Measurements from ENCODE around the gene ADAM19. TPM values are rescaled to one million over a fixed set of nuclear protein-coding genes. Genes with fewer than 3 reads are reported as not detected.

Gene ADAM19
- total RNA-seq, 3 donors from 2014 or later, result 1.9 to 3.6 (median 3.5) TPM

DNA sequence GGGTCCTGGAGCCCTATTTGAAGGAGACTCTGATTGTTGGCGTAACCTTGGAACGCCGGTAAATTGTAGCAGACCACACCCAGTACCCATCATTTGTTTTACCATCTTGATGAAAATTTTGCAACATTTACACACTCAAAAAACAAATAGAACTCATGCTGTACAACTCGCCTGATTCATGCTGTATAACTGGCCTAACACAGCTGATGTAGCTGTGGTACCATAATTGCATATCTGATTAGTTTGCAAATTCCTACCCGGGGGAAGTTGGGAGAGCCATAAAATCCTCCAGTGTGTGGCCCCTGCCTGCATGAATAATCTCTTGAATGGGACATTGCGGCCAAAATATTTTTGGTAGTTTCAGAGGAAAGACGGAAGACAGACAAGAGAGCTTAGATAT is 105.9 kb downstream of the ADAM19 start:
- intact Hi-C loops (cut with DNase I; ENCODE audit: low total_unique reads), result no loop called here
- no peaks in the 10 kb centered on the region for H3K9me3 ChIP-seq
- no peak overlapping the region for H3K27ac ChIP-seq
- peaks cover 0 to under 1% of the 10 kb centered on the region in 2 donors for H3K4me1 ChIP-seq
- H3K36me3 ChIP-seq, result no peaks in the 10 kb centered on the region
- TF ChIP-seq POLR2A (IDR thresholded peaks at IDR 0.05), result no peak
- no peak for TF ChIP-seq POLR2AphosphoS5 (IDR thresholded peaks at IDR 0.05)
- TF ChIP-seq, protein P1, sequence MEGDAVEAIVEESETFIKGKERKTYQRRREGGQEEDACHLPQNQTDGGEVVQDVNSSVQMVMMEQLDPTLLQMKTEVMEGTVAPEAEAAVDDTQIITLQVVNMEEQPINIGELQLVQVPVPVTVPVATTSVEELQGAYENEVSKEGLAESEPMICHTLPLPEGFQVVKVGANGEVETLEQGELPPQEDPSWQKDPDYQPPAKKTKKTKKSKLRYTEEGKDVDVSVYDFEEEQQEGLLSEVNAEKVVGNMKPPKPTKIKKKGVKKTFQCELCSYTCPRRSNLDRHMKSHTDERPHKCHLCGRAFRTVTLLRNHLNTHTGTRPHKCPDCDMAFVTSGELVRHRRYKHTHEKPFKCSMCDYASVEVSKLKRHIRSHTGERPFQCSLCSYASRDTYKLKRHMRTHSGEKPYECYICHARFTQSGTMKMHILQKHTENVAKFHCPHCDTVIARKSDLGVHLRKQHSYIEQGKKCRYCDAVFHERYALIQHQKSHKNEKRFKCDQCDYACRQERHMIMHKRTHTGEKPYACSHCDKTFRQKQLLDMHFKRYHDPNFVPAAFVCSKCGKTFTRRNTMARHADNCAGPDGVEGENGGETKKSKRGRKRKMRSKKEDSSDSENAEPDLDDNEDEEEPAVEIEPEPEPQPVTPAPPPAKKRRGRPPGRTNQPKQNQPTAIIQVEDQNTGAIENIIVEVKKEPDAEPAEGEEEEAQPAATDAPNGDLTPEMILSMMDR (IDR thresholded peaks at IDR 0.05), result no peak
- no peaks in the 10 kb centered on the region for H3K27me3 ChIP-seq
- no peak overlapping the region for H3K4me3 ChIP-seq
- DNase-seq (ENCODE audit: low spot score in 2 of 2), result no peak

DNA sequence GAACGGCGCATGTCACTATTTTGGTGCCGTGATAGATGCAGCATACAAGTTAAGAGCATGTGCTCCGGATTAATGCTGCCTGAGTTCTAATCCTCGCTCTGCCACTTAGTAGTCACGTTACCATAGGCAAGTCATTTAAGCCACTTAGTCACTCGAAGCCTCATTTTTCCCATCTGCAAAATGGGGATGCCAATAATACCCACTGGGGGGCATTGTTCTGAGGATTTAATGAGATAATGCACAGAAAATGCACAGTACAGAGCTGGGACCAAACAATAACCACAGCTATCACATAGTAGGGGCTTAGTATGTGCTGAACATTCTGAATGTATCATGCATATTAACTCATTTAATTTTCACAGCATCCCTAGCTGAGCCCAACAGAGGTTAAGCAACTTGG is 106.5 kb downstream of the ADAM19 start:
- H3K27me3 ChIP-seq, result no peaks in the 10 kb centered on the region
- H3K4me1 ChIP-seq, result peaks cover 0 to 3% of the 10 kb centered on the region in 2 donors
- no peak overlapping the region for H3K27ac ChIP-seq
- TF ChIP-seq, protein P1 (IDR thresholded peaks at IDR 0.05), result no peak
- no peak for TF ChIP-seq POLR2AphosphoS5 (IDR thresholded peaks at IDR 0.05)
- no peaks in the 10 kb centered on the region for H3K36me3 ChIP-seq
- DNase-seq (ENCODE audit: low spot score in 2 of 2), result no peak
- H3K4me3 ChIP-seq, result no peak overlapping the region
- H3K9me3 ChIP-seq, result no peaks in the 10 kb centered on the region
- intact Hi-C loops (cut with DNase I; ENCODE audit: low total_unique reads), result no loop called here

DNA sequence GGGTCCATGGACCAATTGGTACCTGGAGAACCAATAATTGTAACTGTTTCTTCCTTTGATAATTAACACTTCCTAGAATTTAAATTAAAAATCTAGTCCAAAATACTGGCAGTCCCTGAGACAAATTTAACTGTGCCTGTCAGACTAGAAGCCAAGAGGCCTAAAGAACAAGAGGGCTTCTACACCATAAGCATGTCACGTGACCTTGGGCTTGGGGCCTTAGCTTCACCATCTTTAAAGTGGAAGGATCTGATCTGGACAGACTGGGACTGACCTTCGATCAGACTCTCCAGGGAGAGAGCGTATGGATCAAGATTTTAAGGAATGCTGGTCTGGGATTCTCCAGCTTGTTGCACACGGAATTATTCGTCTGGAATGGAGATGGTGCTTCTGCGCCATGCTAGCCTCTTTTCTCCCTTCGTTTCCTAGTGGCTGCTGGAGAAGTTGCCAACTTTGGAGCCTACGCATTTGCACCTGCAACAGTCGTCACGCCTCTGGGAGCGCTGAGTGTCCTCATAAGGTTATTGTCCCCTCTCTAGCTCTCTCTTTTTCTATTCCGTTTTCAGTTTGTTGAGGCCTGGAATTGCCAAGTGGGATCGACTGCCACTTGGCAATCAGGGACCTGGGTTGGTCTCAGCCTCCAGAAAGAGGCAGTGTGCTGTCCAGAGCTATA is 107.1 kb downstream of the ADAM19 start:
- no peaks in the 10 kb centered on the region for H3K36me3 ChIP-seq
- no peaks in the 10 kb centered on the region for H3K27me3 ChIP-seq
- H3K4me1 ChIP-seq, result peaks cover 0 to 3% of the 10 kb centered on the region in 2 donors
- no peak overlapping the region for H3K27ac ChIP-seq
- H3K9me3 ChIP-seq, result no peaks in the 10 kb centered on the region
- TF ChIP-seq POLR2A (IDR thresholded peaks at IDR 0.05) (no peak), POLR2AphosphoS5 (IDR thresholded peaks at IDR 0.05) (no peak)
- TF ChIP-seq, protein P1 (IDR thresholded peaks at IDR 0.05), result no peak
- DNase-seq (ENCODE audit: low spot score in 2 of 2), result no peak
- no peak overlapping the region for H3K4me3 ChIP-seq
- intact Hi-C loops (cut with DNase I; ENCODE audit: low total_unique reads), result no loop called here

DNA sequence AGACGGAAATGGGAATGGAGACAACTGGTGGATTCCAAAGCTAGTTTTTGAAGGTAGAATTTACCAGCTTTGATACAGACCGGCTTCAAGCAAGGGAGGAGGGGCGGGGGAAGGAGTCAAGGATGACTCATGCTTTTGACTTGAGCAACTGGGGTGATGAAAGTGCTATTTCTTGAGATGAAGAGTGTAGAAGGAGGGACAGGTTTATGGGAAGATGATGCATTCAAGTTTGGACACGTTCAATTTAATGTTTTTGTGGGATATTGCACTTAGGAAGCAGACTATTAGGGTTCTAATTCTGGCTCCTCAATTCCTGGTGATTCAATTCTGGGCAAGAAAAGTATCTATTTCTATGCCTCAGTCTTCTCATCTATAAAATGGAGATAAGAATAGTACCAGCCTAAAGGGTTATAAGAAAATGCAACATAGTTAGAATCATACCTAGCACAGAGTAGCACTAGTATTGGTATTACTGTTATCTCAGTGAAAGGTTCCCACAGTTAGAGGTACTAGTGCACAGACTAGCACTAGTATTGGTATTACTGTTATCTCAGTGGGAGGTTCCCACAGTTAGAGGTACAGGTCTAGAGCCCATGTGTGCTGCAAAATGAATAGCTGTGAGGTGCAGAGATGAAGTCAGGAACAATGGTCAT is 110.9 kb downstream of the ADAM19 start:
- peaks cover 0 to 3% of the 10 kb centered on the region in 2 donors for H3K4me1 ChIP-seq
- H3K27ac ChIP-seq, result no peak overlapping the region
- DNase-seq (ENCODE audit: low spot score in 2 of 2), result no peak
- H3K9me3 ChIP-seq, result no peaks in the 10 kb centered on the region
- H3K36me3 ChIP-seq, result no peaks in the 10 kb centered on the region
- TF ChIP-seq POLR2A (IDR thresholded peaks at IDR 0.05) (no peak), POLR2AphosphoS5 (IDR thresholded peaks at IDR 0.05) (no peak)
- TF ChIP-seq, protein P1 (IDR thresholded peaks at IDR 0.05), result no peak
- H3K4me3 ChIP-seq, result no peak overlapping the region
- H3K27me3 ChIP-seq, result peaks cover 5 to 14% of the 10 kb centered on the region in 2 donors
- intact Hi-C loops (cut with DNase I; ENCODE audit: low total_unique reads), result no loop called here

All from breast epithelium (tissue), 4 donors.